Measurements from ENCODE around the gene GSS. TPM values are rescaled to one million over a fixed set of nuclear protein-coding genes. Genes with fewer than 3 reads are reported as not detected.

The GSS gene
- total and polyA plus RNA-seq, 3 experiments from 2014 or later: 38.8 to 65.2 (median 63.0) TPM

DNA sequence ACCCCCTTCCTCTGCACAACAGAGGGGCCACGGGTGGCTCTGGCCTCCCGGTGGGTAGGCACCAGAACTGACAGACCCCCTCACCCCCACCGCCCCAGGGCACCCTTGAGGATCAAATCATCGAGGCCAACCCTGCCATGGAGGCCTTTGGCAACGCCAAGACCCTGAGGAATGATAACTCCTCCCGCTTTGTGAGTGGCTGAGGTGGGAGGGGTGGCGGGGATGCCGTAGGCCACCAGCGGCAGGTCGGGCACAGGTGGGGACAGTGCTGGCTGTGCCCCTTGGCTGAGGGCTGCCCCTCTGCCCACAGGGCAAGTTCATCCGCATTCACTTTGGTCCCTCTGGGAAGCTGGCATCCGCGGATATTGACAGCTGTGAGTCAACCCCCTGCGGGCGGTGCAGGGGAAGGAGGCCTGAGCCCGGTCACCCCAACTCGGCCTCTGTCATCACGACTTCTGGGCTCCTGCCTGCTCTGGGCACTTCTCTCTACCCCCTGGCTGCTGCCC, 29.2 kb upstream of the GSS start:
- H3K27me3 Mint-ChIP-seq: peaks cover 25% of the 10 kb centered on the region in 2 donors
- H3K9me3 Mint-ChIP-seq: no peaks in the 10 kb centered on the region

DNA sequence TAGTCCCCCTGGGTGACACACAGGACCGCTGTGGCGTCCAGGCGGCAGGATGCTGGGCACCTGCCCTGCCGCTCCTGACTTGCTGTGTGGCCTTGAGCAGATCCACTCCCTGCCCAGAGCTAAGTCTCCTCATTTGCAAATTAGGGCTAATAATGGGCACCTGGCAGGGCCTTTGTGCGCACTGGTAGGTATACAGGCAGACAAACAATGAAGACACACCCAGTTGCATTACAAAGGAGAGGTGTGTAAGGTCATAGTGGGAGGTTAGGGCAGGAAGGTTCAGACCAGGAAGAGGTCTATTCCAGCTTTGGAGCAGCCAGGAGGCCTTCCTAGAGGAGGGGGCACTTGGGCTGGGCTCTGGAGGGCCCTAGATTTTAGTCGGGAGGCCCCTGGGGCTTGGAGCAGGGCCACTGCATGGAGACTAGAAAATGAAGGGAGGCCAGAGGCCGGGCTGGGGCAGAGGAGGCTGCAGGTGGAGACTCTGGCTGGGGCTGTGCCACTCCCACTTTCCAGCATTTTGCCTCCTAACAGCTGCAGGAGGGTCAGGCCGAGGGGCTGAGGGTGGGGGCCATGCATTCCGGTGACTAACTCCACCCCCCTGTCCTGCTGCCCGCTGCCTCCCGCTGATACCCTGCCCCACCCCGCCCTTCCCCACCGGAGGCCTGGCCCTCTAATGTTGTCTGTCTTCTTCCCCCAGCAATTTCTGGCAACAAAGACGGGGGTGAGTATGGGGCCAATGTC, 28.6 kb upstream of the GSS start:
- H3K4me3 Mint-ChIP-seq: no peak overlapping the region
- H3K4me3 ChIP-seq (ENCODE audit: low read length): no peak overlapping the region
- DNase-seq: no peak
- peaks cover 10% of the 10 kb centered on the region for H3K27me3 ChIP-seq (ENCODE audit: insufficient read depth, low read length, poor library complexity, severe bottlenecking)
- no peak overlapping the region for H3K27ac ChIP-seq (ENCODE audit: low read depth, low read length)
- H3K9me3 ChIP-seq (ENCODE audit: low read length): no peaks in the 10 kb centered on the region
- H3K9me3 Mint-ChIP-seq: no peaks in the 10 kb centered on the region
- no peaks in the 10 kb centered on the region for H3K36me3 ChIP-seq (ENCODE audit: insufficient read depth, low read length)
- H3K4me1 ChIP-seq (ENCODE audit: insufficient read depth, low read length): no peaks in the 10 kb centered on the region
- H3K27me3 Mint-ChIP-seq: peaks cover 25% of the 10 kb centered on the region in 2 donors
- ChIA-PET POLR2A (no interaction called here), CTCF (no interaction called here)
- no peak overlapping the region for H3K27ac Mint-ChIP-seq
- no peaks in the 10 kb centered on the region for H3K4me1 Mint-ChIP-seq
- H3K36me3 Mint-ChIP-seq: peaks cover 0 to 4% (median 0%) of the 10 kb centered on the region in 3 donors

More for the DNA sequence above, 29.2 kb upstream of the GSS start:
- peak overlapping the region in 1 of 8 donors; percentile 33 for H3K27ac Mint-ChIP-seq
- Histone ChIP-seq H3K27ac (ENCODE audit: low read depth, low read length) (no peak overlapping the region), H3K4me1 (ENCODE audit: insufficient read depth, low read length) (no peaks in the 10 kb centered on the region), H3K4me3 (ENCODE audit: low read length) (no peak overlapping the region), H3K27me3 (ENCODE audit: insufficient read depth, low read length, poor library complexity, severe bottlenecking) (peaks cover 10% of the 10 kb centered on the region), H3K36me3 (ENCODE audit: insufficient read depth, low read length) (no peaks in the 10 kb centered on the region), H3K9me3 (ENCODE audit: low read length) (no peaks in the 10 kb centered on the region)
- ChIA-PET CTCF (no interaction called here), POLR2A (no interaction called here)
- no peaks in the 10 kb centered on the region for H3K4me1 Mint-ChIP-seq
- no peak overlapping the region for H3K4me3 Mint-ChIP-seq
- H3K36me3 Mint-ChIP-seq: peaks cover 0 to 4% (median 0%) of the 10 kb centered on the region in 3 donors
- no peak for DNase-seq

GRCh38 chr20:34983089-34983820, 27.6 kb upstream of the GSS start:
- peaks cover 10% of the 10 kb centered on the region for H3K27me3 ChIP-seq (ENCODE audit: insufficient read depth, low read length, poor library complexity, severe bottlenecking)
- peaks cover 25 to 32% of the 10 kb centered on the region in 2 donors for H3K27me3 Mint-ChIP-seq
- H3K27ac ChIP-seq (ENCODE audit: low read depth, low read length): no peak overlapping the region
- no peak overlapping the region for H3K4me3 ChIP-seq (ENCODE audit: low read length)
- ChIA-PET CTCF (no interaction called here), POLR2A (no interaction called here)
- no peak for DNase-seq
- H3K27ac Mint-ChIP-seq: peak overlapping the region in 1 of 8 donors; percentile 66
- H3K4me3 Mint-ChIP-seq: no peak overlapping the region
- H3K9me3 Mint-ChIP-seq: no peaks in the 10 kb centered on the region
- H3K4me1 ChIP-seq (ENCODE audit: insufficient read depth, low read length): no peaks in the 10 kb centered on the region
- H3K36me3 Mint-ChIP-seq: peaks cover 0 to 4% (median 0%) of the 10 kb centered on the region in 3 donors
- H3K9me3 ChIP-seq (ENCODE audit: low read length): no peaks in the 10 kb centered on the region
- no peaks in the 10 kb centered on the region for H3K4me1 Mint-ChIP-seq
- no peaks in the 10 kb centered on the region for H3K36me3 ChIP-seq (ENCODE audit: insufficient read depth, low read length)

DNA sequence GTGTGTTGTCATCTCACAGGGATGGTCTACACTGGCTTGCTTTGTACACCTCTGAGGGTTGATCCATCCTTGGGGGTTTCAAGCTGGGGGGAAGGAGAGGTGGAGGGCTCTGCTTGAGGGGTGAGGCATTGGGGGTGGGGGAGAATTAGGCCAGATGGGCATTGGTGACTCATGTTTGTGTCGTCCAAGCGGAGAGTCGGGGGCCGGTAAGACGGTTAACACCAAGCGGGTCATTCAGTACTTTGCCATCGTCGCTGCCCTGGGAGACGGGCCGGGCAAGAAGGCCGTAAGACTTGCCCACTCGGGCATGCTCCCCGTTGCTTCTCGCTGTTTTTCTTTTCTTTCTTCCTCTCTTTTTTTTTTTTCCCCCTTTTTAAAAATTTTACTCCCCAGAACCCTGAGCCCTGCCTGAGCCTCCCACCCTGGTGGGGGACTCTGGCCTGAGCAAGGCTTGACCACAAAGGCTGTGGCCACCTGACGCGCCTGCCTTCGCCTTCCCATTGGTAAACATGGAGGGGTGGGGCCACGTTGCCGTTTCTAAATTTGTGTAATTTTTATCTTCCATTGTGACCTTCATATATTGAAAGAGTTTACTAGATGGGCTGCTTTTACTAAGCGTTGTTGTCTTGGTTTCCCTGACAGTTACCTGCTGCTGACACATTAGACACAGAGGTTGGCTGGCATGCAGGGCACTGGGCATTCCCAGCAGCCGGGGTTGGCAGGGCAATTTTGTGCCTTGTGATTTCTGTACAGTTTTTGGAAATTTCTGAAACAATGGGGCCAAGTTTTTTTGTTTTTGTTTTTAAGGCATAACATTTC, 26.9 kb upstream of the GSS start:
- no peaks in the 10 kb centered on the region for H3K4me1 ChIP-seq (ENCODE audit: insufficient read depth, low read length)
- H3K27ac ChIP-seq (ENCODE audit: low read depth, low read length): no peak overlapping the region
- ChIA-PET CTCF (no interaction called here), POLR2A (no interaction called here)
- H3K36me3 ChIP-seq (ENCODE audit: insufficient read depth, low read length): no peaks in the 10 kb centered on the region
- peaks cover 10% of the 10 kb centered on the region for H3K27me3 ChIP-seq (ENCODE audit: insufficient read depth, low read length, poor library complexity, severe bottlenecking)
- Mint-ChIP-seq H3K4me1 (no peaks in the 10 kb centered on the region), H3K9me3 (no peaks in the 10 kb centered on the region), H3K4me3 (no peak overlapping the region), H3K36me3 (peaks cover 0 to 4% (median 0%) of the 10 kb centered on the region in 3 donors), H3K27ac (peak overlapping the region in 1 of 8 donors; percentile 29), H3K27me3 (peaks cover 25 to 34% of the 10 kb centered on the region in 2 donors)
- H3K4me3 ChIP-seq (ENCODE audit: low read length): no peak overlapping the region
- H3K9me3 ChIP-seq (ENCODE audit: low read length): no peaks in the 10 kb centered on the region
- DNase-seq: no peak

GRCh38 chr20:34980543-34981233, 25.1 kb upstream of the GSS start:
- no peak overlapping the region for H3K27ac ChIP-seq (ENCODE audit: low read depth, low read length)
- POLR2A ChIA-PET: no interaction called here

DNA sequence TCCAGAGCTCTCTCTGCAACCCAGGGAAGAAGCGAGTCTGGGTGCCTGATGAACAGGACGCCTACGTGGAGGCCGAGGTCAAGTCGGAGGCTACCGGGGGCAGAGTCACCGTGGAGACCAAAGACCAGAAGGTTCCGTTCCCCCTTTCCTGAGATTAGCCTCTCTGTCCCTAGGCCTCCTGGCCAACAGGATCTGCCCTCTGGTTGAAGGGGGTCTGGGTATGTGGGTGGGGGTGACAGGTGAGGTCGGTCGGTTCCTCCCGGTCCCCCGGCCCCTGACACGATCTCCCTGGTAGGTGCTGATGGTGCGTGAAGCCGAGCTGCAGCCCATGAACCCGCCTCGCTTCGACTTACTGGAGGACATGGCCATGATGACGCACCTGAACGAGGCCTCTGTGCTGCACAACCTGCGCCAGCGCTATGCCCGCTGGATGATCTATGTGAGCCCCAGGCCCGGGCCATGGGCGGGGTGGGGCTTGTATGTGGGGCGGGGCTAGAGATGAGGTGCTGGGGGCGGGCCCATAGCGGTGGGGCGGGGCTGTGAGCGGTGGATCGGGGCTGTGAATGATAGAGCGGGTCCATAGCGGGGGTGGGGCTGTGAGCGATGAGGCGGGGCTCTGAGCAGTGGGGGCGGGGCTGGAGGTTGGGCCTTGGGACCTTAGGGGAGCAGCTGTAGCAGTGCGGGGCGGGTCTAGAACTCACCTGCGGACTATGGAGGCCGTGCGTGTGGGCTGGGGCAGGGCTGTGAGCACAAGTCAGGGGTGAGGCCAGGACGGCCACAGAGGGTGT, 24.0 kb upstream of the GSS start:
- Mint-ChIP-seq H3K36me3 (peaks cover 0 to 4% (median 0%) of the 10 kb centered on the region in 3 donors), H3K4me1 (no peaks in the 10 kb centered on the region), H3K9me3 (no peaks in the 10 kb centered on the region), H3K4me3 (no peak overlapping the region), H3K27me3 (peaks cover 26 to 34% of the 10 kb centered on the region in 2 donors), H3K27ac (no peak overlapping the region)
- Histone ChIP-seq H3K27me3 (ENCODE audit: insufficient read depth, low read length, poor library complexity, severe bottlenecking) (peaks cover 10% of the 10 kb centered on the region), H3K4me1 (ENCODE audit: insufficient read depth, low read length) (no peaks in the 10 kb centered on the region), H3K27ac (ENCODE audit: low read depth, low read length) (no peak overlapping the region), H3K9me3 (ENCODE audit: low read length) (no peaks in the 10 kb centered on the region), H3K36me3 (ENCODE audit: insufficient read depth, low read length) (no peaks in the 10 kb centered on the region), H3K4me3 (ENCODE audit: low read length) (no peak overlapping the region)
- CTCF ChIA-PET: no interaction called here
- no peak for DNase-seq
- POLR2A ChIA-PET: no interaction called here

More at GRCh38 chr20:34980543-34981233, 25.1 kb upstream of the GSS start:
- Histone ChIP-seq H3K27me3 (ENCODE audit: insufficient read depth, low read length, poor library complexity, severe bottlenecking) (peaks cover 10% of the 10 kb centered on the region), H3K9me3 (ENCODE audit: low read length) (no peaks in the 10 kb centered on the region), H3K4me3 (ENCODE audit: low read length) (no peak overlapping the region), H3K36me3 (ENCODE audit: insufficient read depth, low read length) (no peaks in the 10 kb centered on the region), H3K4me1 (ENCODE audit: insufficient read depth, low read length) (no peaks in the 10 kb centered on the region)
- Mint-ChIP-seq H3K4me3 (no peak overlapping the region), H3K4me1 (no peaks in the 10 kb centered on the region), H3K27ac (no peak overlapping the region), H3K9me3 (no peaks in the 10 kb centered on the region), H3K36me3 (peaks cover 0 to 4% (median 0%) of the 10 kb centered on the region in 3 donors), H3K27me3 (peaks cover 25 to 37% of the 10 kb centered on the region in 2 donors)
- CTCF ChIA-PET: no interaction called here
- DNase-seq: no peak

GRCh38 chr20:34978092-34978744, 22.6 kb upstream of the GSS start:
- Histone ChIP-seq H3K27me3 (ENCODE audit: insufficient read depth, low read length, poor library complexity, severe bottlenecking) (peaks cover 2% of the 10 kb centered on the region), H3K4me3 (ENCODE audit: low read length) (no peak overlapping the region), H3K9me3 (ENCODE audit: low read length) (no peaks in the 10 kb centered on the region), H3K27ac (ENCODE audit: low read depth, low read length) (no peak overlapping the region), H3K4me1 (ENCODE audit: insufficient read depth, low read length) (no peaks in the 10 kb centered on the region), H3K36me3 (ENCODE audit: insufficient read depth, low read length) (no peaks in the 10 kb centered on the region)
- H3K4me1 Mint-ChIP-seq: no peaks in the 10 kb centered on the region
- ChIA-PET CTCF (no interaction called here), POLR2A (no interaction called here)
- H3K27ac Mint-ChIP-seq: no peak overlapping the region
- peaks cover 26 to 33% of the 10 kb centered on the region in 2 donors for H3K27me3 Mint-ChIP-seq
- no peak for DNase-seq
- H3K36me3 Mint-ChIP-seq: peaks cover 0 to 4% (median 0%) of the 10 kb centered on the region in 3 donors
- H3K4me3 Mint-ChIP-seq: no peak overlapping the region
- H3K9me3 Mint-ChIP-seq: no peaks in the 10 kb centered on the region
